Measurements from ENCODE around the gene SIRT7.
"Not testable (repeated sequence)": the region's sequence is repeated elsewhere in the genome, so short reads cannot be mapped to it uniquely, and the experiment has no call there.

The SIRT7 gene

DNA sequence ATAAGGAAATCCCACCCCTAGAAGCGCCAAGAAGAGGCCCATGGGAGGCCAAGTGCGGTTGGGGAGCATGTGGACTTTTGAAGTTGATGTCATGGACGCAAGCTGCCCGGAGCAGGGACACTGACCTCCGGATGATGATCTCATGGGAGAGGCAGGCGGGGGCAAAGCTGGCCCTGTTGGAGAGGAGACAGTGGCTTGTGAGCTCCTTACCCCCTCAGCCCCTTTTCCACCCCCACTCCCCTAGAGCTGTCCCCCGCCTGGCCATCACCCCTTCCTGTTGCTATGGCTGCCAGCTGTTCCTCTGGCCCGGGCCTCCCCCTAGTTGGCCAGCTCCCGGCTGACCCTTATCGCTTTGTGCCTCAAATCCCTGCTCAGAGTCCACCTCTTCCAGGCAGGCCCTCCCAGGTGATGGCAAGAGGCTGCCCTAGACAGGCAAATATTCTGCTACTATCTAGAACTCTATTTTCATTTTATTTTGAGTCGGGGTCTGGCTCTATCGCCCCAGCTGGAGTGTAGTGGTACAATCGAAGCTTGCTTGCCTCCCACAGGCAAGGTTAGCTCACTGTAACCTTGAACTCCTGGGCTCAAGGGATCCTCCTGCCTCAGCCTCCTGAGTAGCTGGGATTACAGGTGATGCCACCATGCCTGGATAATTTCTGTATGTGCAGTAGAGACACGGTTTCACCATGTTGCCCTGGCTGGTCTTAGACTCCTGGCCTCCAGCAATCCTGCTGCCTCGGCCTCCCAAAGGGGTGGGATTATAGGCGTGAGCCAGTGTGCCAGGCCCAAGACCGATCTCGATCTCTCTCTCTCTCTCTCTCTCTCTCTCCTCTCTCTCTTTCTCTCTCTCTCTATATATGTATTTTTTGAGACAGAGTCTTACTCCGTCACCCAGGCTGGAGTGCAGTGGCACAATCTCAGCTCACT lies 36.4 kb upstream of the SIRT7 start:
- Histone ChIP-seq H3K9ac (ENCODE audit: low read length in 5 of 5) (no peak overlapping the region), H3K36me3 (ENCODE audit: control insufficient read depth in 5 of 5, insufficient read depth in 5 of 5, low read length in 5 of 5) (no peaks in the 10 kb centered on the region), H3K4me1 (ENCODE audit: control insufficient read depth in 5 of 5, insufficient read depth in 5 of 5, low read length in 5 of 5) (peaks cover 0 to 4% (median 3%) of the 10 kb centered on the region in 5 donors), H3K9me3 (ENCODE audit: control insufficient read depth in 5 of 5, low read length in 5 of 5) (no peaks in the 10 kb centered on the region), H3K4me3 (ENCODE audit: low read depth in 1 of 5, low read length in 5 of 5) (no peak overlapping the region), H3K27ac (ENCODE audit: low read depth, low read length) (no peak overlapping the region), H3K27me3 (ENCODE audit: control insufficient read depth in 5 of 5, insufficient read depth in 4 of 5, low read length in 5 of 5) (peaks cover 24 to 42% (median 33%) of the 10 kb centered on the region in 5 donors)

DNA sequence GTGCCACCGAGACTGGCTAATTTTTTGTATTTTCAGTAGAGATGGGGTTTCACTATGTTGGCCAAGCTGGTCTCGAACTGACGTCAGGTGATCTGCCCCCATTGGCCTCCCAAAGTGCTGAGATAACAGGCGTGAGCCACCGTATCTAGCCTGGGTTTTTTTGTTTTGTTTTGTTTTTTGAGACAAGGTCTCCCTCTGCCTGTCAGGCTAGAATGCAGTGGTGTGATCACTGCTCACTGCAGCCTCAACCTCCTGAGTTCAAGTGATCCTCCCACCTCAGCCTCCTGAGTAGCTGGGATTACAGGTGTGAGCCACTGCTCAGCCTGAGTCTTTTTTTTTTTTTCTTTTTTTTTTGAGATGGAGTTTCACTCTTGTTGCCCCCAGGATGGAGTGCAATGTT lies 35.5 kb upstream of the SIRT7 start:
- not testable (repeated sequence) for H3K4me1 ChIP-seq (ENCODE audit: control insufficient read depth in 5 of 5, insufficient read depth in 5 of 5, low read length in 5 of 5); H3K4me3 ChIP-seq (ENCODE audit: low read depth in 1 of 5, low read length in 5 of 5); H3K9me3 ChIP-seq (ENCODE audit: control insufficient read depth in 5 of 5, low read length in 5 of 5); H3K27ac ChIP-seq (ENCODE audit: low read depth, low read length); H3K9ac ChIP-seq (ENCODE audit: low read length in 5 of 5); H3K36me3 ChIP-seq (ENCODE audit: control insufficient read depth in 5 of 5, insufficient read depth in 5 of 5, low read length in 5 of 5)
- peaks cover 17 to 32% (median 24%) of the 10 kb centered on the region in 5 donors for H3K27me3 ChIP-seq (ENCODE audit: control insufficient read depth in 5 of 5, insufficient read depth in 4 of 5, low read length in 5 of 5)

GRCh38 chr17:81952792-81953228 lies 34.8 kb upstream of the SIRT7 start:
- Histone ChIP-seq H3K27ac (ENCODE audit: low read depth, low read length) (no peak overlapping the region), H3K4me3 (ENCODE audit: low read depth in 1 of 5, low read length in 5 of 5) (no peak overlapping the region), H3K27me3 (ENCODE audit: control insufficient read depth in 5 of 5, insufficient read depth in 4 of 5, low read length in 5 of 5) (peaks cover 11 to 26% (median 18%) of the 10 kb centered on the region in 5 donors), H3K4me1 (ENCODE audit: control insufficient read depth in 5 of 5, insufficient read depth in 5 of 5, low read length in 5 of 5) (no peaks in the 10 kb centered on the region), H3K9ac (ENCODE audit: low read length in 5 of 5) (no peak overlapping the region), H3K36me3 (ENCODE audit: control insufficient read depth in 5 of 5, insufficient read depth in 5 of 5, low read length in 5 of 5) (no peaks in the 10 kb centered on the region), H3K9me3 (ENCODE audit: control insufficient read depth in 5 of 5, low read length in 5 of 5) (no peaks in the 10 kb centered on the region)

DNA sequence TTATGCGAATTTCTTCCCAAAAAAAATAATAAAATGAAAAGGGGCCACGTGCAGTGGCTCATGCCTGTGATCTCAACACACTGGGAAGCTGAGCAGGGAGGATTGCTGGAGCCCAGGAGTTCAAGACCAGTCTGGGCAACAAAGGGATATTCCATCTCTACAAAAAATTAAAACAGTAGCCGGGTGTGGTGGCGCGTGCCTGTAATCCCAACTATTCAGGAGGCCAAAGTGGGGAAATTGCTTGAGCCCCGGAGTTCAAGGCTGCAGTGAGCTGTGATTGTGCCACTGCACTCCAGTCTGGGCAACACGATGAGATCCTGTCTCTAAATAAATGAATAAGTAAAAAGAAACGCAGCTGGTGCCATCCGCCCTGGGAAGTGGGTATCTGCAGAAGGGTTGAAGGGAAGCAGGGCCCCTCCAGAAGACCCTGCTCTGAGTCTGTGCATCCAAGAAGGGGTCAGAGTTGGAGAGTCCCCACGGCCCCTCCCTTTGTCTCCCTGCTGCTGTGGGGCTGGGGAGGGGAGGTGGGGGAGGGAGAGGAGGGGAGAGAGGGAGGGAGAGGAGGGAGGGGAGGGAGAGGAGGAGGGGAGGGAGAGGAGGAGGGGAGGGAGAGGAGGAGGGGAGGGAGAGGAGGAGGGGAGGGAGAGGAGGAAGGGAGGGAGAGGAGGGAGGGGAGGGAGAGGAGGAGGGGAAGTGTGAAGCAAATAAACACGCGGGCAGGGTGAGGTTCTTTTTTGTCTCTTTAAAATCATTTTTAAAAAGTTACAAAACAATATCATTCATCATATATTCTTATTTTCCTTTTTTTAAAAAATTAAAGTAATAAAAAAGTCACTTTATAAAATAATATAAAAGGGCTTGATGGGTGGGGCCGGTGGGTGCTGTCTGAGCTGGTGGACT lies 34.1 kb upstream of the SIRT7 start:
- peaks cover 10 to 18% (median 12%) of the 10 kb centered on the region in 5 donors for H3K27me3 ChIP-seq (ENCODE audit: control insufficient read depth in 5 of 5, insufficient read depth in 4 of 5, low read length in 5 of 5)

DNA sequence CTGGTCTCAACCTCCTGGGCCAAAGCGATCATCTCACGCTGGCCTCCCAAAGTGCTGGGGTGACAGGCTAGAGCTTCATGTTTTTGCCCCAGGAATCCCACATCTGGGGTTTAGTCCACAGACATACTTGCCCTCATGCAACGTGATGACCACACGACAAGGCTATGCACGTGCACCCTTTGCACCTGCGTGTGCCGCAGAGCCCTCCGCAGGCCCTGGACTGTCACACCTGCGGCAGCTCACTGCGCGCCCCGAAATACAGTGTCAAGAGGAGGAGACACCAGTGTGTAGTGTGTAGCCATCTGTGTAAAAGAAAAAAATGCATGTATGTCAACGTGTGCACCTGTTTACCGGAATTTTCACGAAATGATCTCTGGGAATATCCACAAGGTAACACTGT lies 32.5 kb upstream of the SIRT7 start:
- H3K9ac ChIP-seq (ENCODE audit: low read length in 5 of 5) = no peak overlapping the region
- no peak overlapping the region for H3K4me3 ChIP-seq (ENCODE audit: low read depth in 1 of 5, low read length in 5 of 5)
- no peaks in the 10 kb centered on the region for H3K36me3 ChIP-seq (ENCODE audit: control insufficient read depth in 5 of 5, insufficient read depth in 5 of 5, low read length in 5 of 5)
- H3K9me3 ChIP-seq (ENCODE audit: control insufficient read depth in 5 of 5, low read length in 5 of 5) = no peaks in the 10 kb centered on the region
- no peaks in the 10 kb centered on the region for H3K4me1 ChIP-seq (ENCODE audit: control insufficient read depth in 5 of 5, insufficient read depth in 5 of 5, low read length in 5 of 5)
- no peak overlapping the region for H3K27ac ChIP-seq (ENCODE audit: low read depth, low read length)
- H3K27me3 ChIP-seq (ENCODE audit: control insufficient read depth in 5 of 5, insufficient read depth in 4 of 5, low read length in 5 of 5) = peaks cover 2 to 9% (median 6%) of the 10 kb centered on the region in 5 donors

More for the DNA sequence above, 34.1 kb upstream of the SIRT7 start:
- no peak overlapping the region for H3K27ac ChIP-seq (ENCODE audit: low read depth, low read length)
- H3K9me3 ChIP-seq (ENCODE audit: control insufficient read depth in 5 of 5, low read length in 5 of 5) = no peaks in the 10 kb centered on the region
- H3K36me3 ChIP-seq (ENCODE audit: control insufficient read depth in 5 of 5, insufficient read depth in 5 of 5, low read length in 5 of 5) = no peaks in the 10 kb centered on the region
- no peaks in the 10 kb centered on the region for H3K4me1 ChIP-seq (ENCODE audit: control insufficient read depth in 5 of 5, insufficient read depth in 5 of 5, low read length in 5 of 5)
- no peak overlapping the region for H3K4me3 ChIP-seq (ENCODE audit: low read depth in 1 of 5, low read length in 5 of 5)
- no peak overlapping the region for H3K9ac ChIP-seq (ENCODE audit: low read length in 5 of 5)

DNA sequence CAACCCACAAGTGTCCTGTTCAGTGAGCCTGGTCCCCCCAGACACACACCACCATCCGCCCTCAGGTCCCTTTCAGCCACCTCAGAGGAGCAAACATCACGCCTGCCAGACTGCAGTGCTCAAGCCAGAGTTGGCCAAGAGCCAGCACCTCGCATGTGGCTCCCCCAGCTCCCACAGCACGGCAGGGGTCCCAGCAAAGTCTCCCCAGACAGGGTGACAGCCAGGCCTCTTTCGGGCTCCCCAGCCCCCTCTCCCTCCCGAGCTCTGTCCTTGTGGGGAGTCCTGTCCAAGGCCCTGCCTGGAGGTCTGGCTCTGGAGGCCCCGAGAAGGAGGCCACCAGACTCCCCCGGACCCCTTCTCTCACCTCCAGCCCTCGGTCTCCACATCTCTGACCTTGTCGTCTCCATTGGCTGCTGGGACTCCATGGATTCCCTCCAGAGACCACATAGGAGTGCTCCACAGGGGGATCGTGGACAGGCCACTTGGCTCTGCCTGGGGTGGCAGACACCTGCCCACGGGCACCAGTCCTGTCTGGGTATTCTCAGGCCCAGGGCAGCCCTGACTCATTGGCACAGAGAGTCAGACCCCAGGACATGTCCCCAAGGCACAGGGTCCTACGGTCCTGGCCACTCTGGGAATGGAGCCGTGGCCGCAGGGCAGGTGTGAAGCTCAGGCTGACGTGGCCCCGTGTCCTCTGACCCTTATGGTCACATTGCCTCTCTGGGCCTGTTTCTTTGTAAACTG lies 30.8 kb upstream of the SIRT7 start:
- Histone ChIP-seq H3K27ac (ENCODE audit: low read depth, low read length) (no peak overlapping the region), H3K4me3 (ENCODE audit: low read depth in 1 of 5, low read length in 5 of 5) (no peak overlapping the region), H3K9me3 (ENCODE audit: control insufficient read depth in 5 of 5, low read length in 5 of 5) (no peaks in the 10 kb centered on the region), H3K27me3 (ENCODE audit: control insufficient read depth in 5 of 5, insufficient read depth in 4 of 5, low read length in 5 of 5) (peaks cover 3 to 11% (median 7%) of the 10 kb centered on the region in 5 donors), H3K4me1 (ENCODE audit: control insufficient read depth in 5 of 5, insufficient read depth in 5 of 5, low read length in 5 of 5) (no peaks in the 10 kb centered on the region), H3K36me3 (ENCODE audit: control insufficient read depth in 5 of 5, insufficient read depth in 5 of 5, low read length in 5 of 5) (no peaks in the 10 kb centered on the region), H3K9ac (ENCODE audit: low read length in 5 of 5) (no peak overlapping the region)

DNA sequence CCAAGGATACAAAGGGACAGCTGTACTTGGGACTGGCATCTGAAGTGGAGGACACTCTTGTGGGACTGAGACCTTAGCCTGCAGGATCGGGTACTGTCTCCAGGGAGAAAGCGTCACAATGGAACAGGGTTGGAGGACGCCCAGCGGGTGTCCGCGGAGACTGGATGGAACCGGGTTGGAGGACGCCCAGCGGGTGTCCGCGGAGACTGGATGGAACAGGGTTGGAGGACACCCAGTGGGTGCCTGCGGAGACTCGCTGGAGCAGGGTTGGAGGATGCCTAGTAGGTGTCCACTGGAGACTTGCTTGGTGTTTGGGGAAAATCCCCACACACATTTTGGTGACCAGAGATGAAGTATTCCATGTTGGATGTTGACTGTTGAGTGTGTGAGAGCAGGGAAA lies 29.2 kb upstream of the SIRT7 start, which contains the start of gene MYADML2:
Gene MYADML2, minus strand, starts transcription at position 45 of the 400 bp plus-strand sequence. CDS start 5,492 bp downstream, outside the sequence.
- no peak within 1 kb of the TSS for H3K4me3 ChIP-seq (ENCODE audit: low read depth in 1 of 5, low read length in 5 of 5)
- no peak within 1 kb of the TSS for H3K27ac ChIP-seq (ENCODE audit: low read depth, low read length)
- H3K4me1 ChIP-seq (ENCODE audit: control insufficient read depth in 5 of 5, insufficient read depth in 5 of 5, low read length in 5 of 5) = no peaks in the 10 kb centered on the region
- H3K36me3 ChIP-seq (ENCODE audit: control insufficient read depth in 5 of 5, insufficient read depth in 5 of 5, low read length in 5 of 5) = no peaks in the 10 kb centered on the region
- H3K9ac ChIP-seq (ENCODE audit: low read length in 5 of 5) = no peak within 1 kb of the TSS
- H3K27me3 ChIP-seq (ENCODE audit: control insufficient read depth in 5 of 5, insufficient read depth in 4 of 5, low read length in 5 of 5) = peaks cover 0 to 7% (median 4%) of the 10 kb centered on the region in 5 donors
- H3K9me3 ChIP-seq (ENCODE audit: control insufficient read depth in 5 of 5, low read length in 5 of 5) = no peaks in the 10 kb centered on the region

- Histone ChIP-seq H3K27ac (ENCODE audit: low read depth, low read length) (no peak overlapping the region), H3K4me1 (ENCODE audit: control insufficient read depth in 5 of 5, insufficient read depth in 5 of 5, low read length in 5 of 5) (peaks cover 0 to 7% (median 6%) of the 10 kb centered on the region in 5 donors), H3K4me3 (ENCODE audit: low read depth in 1 of 5, low read length in 5 of 5) (no peak overlapping the region), H3K9me3 (ENCODE audit: control insufficient read depth in 5 of 5, low read length in 5 of 5) (no peaks in the 10 kb centered on the region), H3K27me3 (ENCODE audit: control insufficient read depth in 5 of 5, insufficient read depth in 4 of 5, low read length in 5 of 5) (peaks cover 8 to 22% (median 11%) of the 10 kb centered on the region in 5 donors), H3K9ac (ENCODE audit: low read length in 5 of 5) (no peak overlapping the region), H3K36me3 (ENCODE audit: control insufficient read depth in 5 of 5, insufficient read depth in 5 of 5, low read length in 5 of 5) (no peaks in the 10 kb centered on the region)
Measured at GRCh38 chr17:81944858-81945257, 26.9 kb upstream of the SIRT7 start.

- Histone ChIP-seq H3K27me3 (ENCODE audit: control insufficient read depth in 5 of 5, insufficient read depth in 4 of 5, low read length in 5 of 5) (peaks cover 8 to 30% (median 20%) of the 10 kb centered on the region in 5 donors), H3K9ac (ENCODE audit: low read length in 5 of 5) (no peak overlapping the region), H3K9me3 (ENCODE audit: control insufficient read depth in 5 of 5, low read length in 5 of 5) (no peaks in the 10 kb centered on the region), H3K4me1 (ENCODE audit: control insufficient read depth in 5 of 5, insufficient read depth in 5 of 5, low read length in 5 of 5) (peaks cover 0 to 20% (median 17%) of the 10 kb centered on the region in 5 donors), H3K36me3 (ENCODE audit: control insufficient read depth in 5 of 5, insufficient read depth in 5 of 5, low read length in 5 of 5) (no peaks in the 10 kb centered on the region), H3K4me3 (ENCODE audit: low read depth in 1 of 5, low read length in 5 of 5) (no peak overlapping the region), H3K27ac (ENCODE audit: low read depth, low read length) (no peak overlapping the region)
Measured at GRCh38 chr17:81942167-81942553, 24.2 kb upstream of the SIRT7 start.

Data from subcutaneous abdominal adipose tissue (tissue), 5 donors.